Activated CD4-positive, alpha-beta memory T cell treated with anti-CD3 and anti-CD28 coated beads, Interleukin-2, amount 10 ng/mL, durations not matched to agents 7 days and 5 days (primary cell): ENCODE measurements around the gene TSHZ3. TPM values are rescaled to one million over a fixed set of nuclear protein-coding genes. Genes with fewer than 3 reads are reported as not detected.

Source experiments
- CTCF ChIA-PET: fragments of 350-600 bp; sonication (Branson Sonifier 250); formaldehyde crosslinking; loops from one replicate; lab custom pipeline; 2021; ENCODE audit warnings: antibody characterized with exemption, inconsistent platforms; lab: Charles Lee
- POLR2A ChIA-PET: fragments of 350-600 bp; sonication (Branson Sonifier 250); formaldehyde crosslinking; loops from one replicate; lab custom pipeline; 2021; ENCODE audit warnings: antibody characterized with exemption; lab: Charles Lee
- DNase-seq: peaks from one replicate; pipeline ENCODE4 v3.0.0-alpha.2; 2020
- H3K27ac Mint-ChIP-seq: one replicate; pipeline ENCODE4 v1.8.0; 2021; ENCODE audit warnings: mild to moderate bottlenecking, mixed read lengths
- H3K27me3 Mint-ChIP-seq: one replicate; pipeline ENCODE4 v1.8.0; 2021; ENCODE audit warnings: mixed read lengths
- H3K36me3 Mint-ChIP-seq: one replicate; pipeline ENCODE4 v1.8.0; 2021; ENCODE audit warnings: low read depth, mixed read lengths
- H3K4me1 Mint-ChIP-seq: one replicate; pipeline ENCODE4 v1.8.0; 2021; ENCODE audit warnings: mixed read lengths
- H3K4me3 Mint-ChIP-seq: one replicate; pipeline ENCODE4 v1.8.0; 2021; ENCODE audit warnings: mild to moderate bottlenecking, mixed read lengths
- H3K9me3 Mint-ChIP-seq: one replicate; pipeline ENCODE4 v1.8.0; 2021; ENCODE audit warnings: mixed read lengths
- total RNA-seq, 2 experiments: library from RNA; stranded (reverse); gene quantifications; one replicate each; pipeline ENCODE4 v1.2.3, GENCODE V29; 2021

The TSHZ3 gene
- total RNA-seq, 2 experiments from 2014 or later: 3.0 to 4.2 TPM

GRCh38 chr19:31340042-31341025 lies 8.9 kb downstream of the TSHZ3 start:
- peak; percentile 24 for DNase-seq
- H3K36me3 Mint-ChIP-seq: no peaks in the 10 kb centered on the region
- peak overlapping the region; percentile 44 for H3K4me3 Mint-ChIP-seq
- H3K27me3 Mint-ChIP-seq: peaks cover 45% of the 10 kb centered on the region
- H3K9me3 Mint-ChIP-seq: no peaks in the 10 kb centered on the region
- H3K4me1 Mint-ChIP-seq: peaks cover 31% of the 10 kb centered on the region
- peak overlapping the region; percentile 24 for H3K27ac Mint-ChIP-seq
- ChIA-PET POLR2A (interaction anchor here (0.7 to 1.3 kb wide), 2 partner anchors 11 to 126 kb away, joined by 3 read pairs; no protein-coding TSS in a partner anchor), CTCF (interaction anchor here (0.6 to 1.3 kb wide), 4 partner anchors 25 to 657 kb away, joined by 3 read pairs; no protein-coding TSS in a partner anchor)

GRCh38 chr19:31339411-31339810 lies 9.8 kb downstream of the TSHZ3 start:
- no peaks in the 10 kb centered on the region for H3K9me3 Mint-ChIP-seq
- POLR2A ChIA-PET: interaction anchor here (0.7 to 1.3 kb wide), 2 partner anchors 12 to 125 kb away, joined by 3 read pairs; no protein-coding TSS in a partner anchor
- H3K27ac Mint-ChIP-seq: no peak overlapping the region
- peaks cover 31% of the 10 kb centered on the region for H3K4me1 Mint-ChIP-seq
- H3K36me3 Mint-ChIP-seq: no peaks in the 10 kb centered on the region
- no peak for DNase-seq
- H3K27me3 Mint-ChIP-seq: peaks cover 40% of the 10 kb centered on the region
- CTCF ChIA-PET: interaction anchor here (0.9 to 1.3 kb wide), 2 partner anchors 26 to 656 kb away, joined by 3 read pairs; no protein-coding TSS in a partner anchor
- peak overlapping the region; percentile 25 for H3K4me3 Mint-ChIP-seq

- Mint-ChIP-seq H3K27ac (no peak overlapping the region), H3K36me3 (no peaks in the 10 kb centered on the region), H3K4me3 (no peak overlapping the region), H3K4me1 (peaks cover 31% of the 10 kb centered on the region), H3K27me3 (peaks cover 40% of the 10 kb centered on the region), H3K9me3 (no peaks in the 10 kb centered on the region)
- no peak for DNase-seq
- ChIA-PET POLR2A (no interaction called here), CTCF (interaction anchor here (0.6 to 1.0 kb wide), 3 partner anchors 9 to 1294 kb away, joined by 3 to 5 read pairs (median 4); no protein-coding TSS in a partner anchor)
Observed at GRCh38 chr19:31338069-31338776, 11.0 kb downstream of the TSHZ3 start.

GRCh38 chr19:31337008-31337914 lies 12.0 kb downstream of the TSHZ3 start:
- Mint-ChIP-seq H3K27me3 (peaks cover 33% of the 10 kb centered on the region), H3K27ac (no peak overlapping the region), H3K4me3 (no peak overlapping the region), H3K9me3 (no peaks in the 10 kb centered on the region), H3K36me3 (no peaks in the 10 kb centered on the region), H3K4me1 (peaks cover 31% of the 10 kb centered on the region)
- ChIA-PET POLR2A (no interaction called here), CTCF (interaction anchor here (1.0 kb wide), 1 partner anchor 10 kb away, joined by 5 read pairs; no protein-coding TSS in a partner anchor)
- no peak for DNase-seq

GRCh38 chr19:31335716-31336115 lies 13.5 kb downstream of the TSHZ3 start:
- peaks cover 28% of the 10 kb centered on the region for H3K27me3 Mint-ChIP-seq
- no peaks in the 10 kb centered on the region for H3K9me3 Mint-ChIP-seq
- no peak overlapping the region for H3K27ac Mint-ChIP-seq
- POLR2A ChIA-PET: no interaction called here
- no peak for DNase-seq
- no peaks in the 10 kb centered on the region for H3K36me3 Mint-ChIP-seq
- CTCF ChIA-PET: no interaction called here
- peaks cover 22% of the 10 kb centered on the region for H3K4me1 Mint-ChIP-seq
- H3K4me3 Mint-ChIP-seq: no peak overlapping the region

- POLR2A ChIA-PET: no interaction called here
- Mint-ChIP-seq H3K4me3 (no peak overlapping the region), H3K9me3 (no peaks in the 10 kb centered on the region), H3K27me3 (peaks cover 28% of the 10 kb centered on the region), H3K27ac (no peak overlapping the region), H3K4me1 (peaks cover 15% of the 10 kb centered on the region), H3K36me3 (no peaks in the 10 kb centered on the region)
- no peak for DNase-seq
- CTCF ChIA-PET: no interaction called here
Observed at GRCh38 chr19:31334849-31335624, 14.2 kb downstream of the TSHZ3 start.

GRCh38 chr19:31334101-31334848 lies 15.0 kb downstream of the TSHZ3 start:
- ChIA-PET POLR2A (no interaction called here), CTCF (no interaction called here)
- no peak overlapping the region for H3K4me3 Mint-ChIP-seq
- H3K36me3 Mint-ChIP-seq: no peaks in the 10 kb centered on the region
- no peak for DNase-seq
- peaks cover 24% of the 10 kb centered on the region for H3K27me3 Mint-ChIP-seq
- H3K27ac Mint-ChIP-seq: no peak overlapping the region
- H3K9me3 Mint-ChIP-seq: no peaks in the 10 kb centered on the region
- H3K4me1 Mint-ChIP-seq: peaks cover 8% of the 10 kb centered on the region

- CTCF ChIA-PET: no interaction called here
Observed at GRCh38 chr19:31332096-31332495, 17.1 kb downstream of the TSHZ3 start.

GRCh38 chr19:31331536-31331935 lies 17.7 kb downstream of the TSHZ3 start:
- Mint-ChIP-seq H3K36me3 (no peaks in the 10 kb centered on the region), H3K9me3 (no peaks in the 10 kb centered on the region), H3K27ac (no peak overlapping the region), H3K4me3 (no peak overlapping the region), H3K4me1 (no peaks in the 10 kb centered on the region), H3K27me3 (peaks cover 11% of the 10 kb centered on the region)
- DNase-seq: no peak
- CTCF ChIA-PET: no interaction called here
- POLR2A ChIA-PET: no interaction called here

More at GRCh38 chr19:31332096-31332495, 17.1 kb downstream of the TSHZ3 start:
- DNase-seq: no peak
- POLR2A ChIA-PET: no interaction called here
- peaks cover 13% of the 10 kb centered on the region for H3K27me3 Mint-ChIP-seq
- H3K4me1 Mint-ChIP-seq: no peaks in the 10 kb centered on the region
- H3K36me3 Mint-ChIP-seq: no peaks in the 10 kb centered on the region
- no peaks in the 10 kb centered on the region for H3K9me3 Mint-ChIP-seq
- H3K27ac Mint-ChIP-seq: no peak overlapping the region
- H3K4me3 Mint-ChIP-seq: no peak overlapping the region

- DNase-seq: no peak
- H3K36me3 Mint-ChIP-seq: no peaks in the 10 kb centered on the region
- ChIA-PET CTCF (no interaction called here), POLR2A (no interaction called here)
- no peaks in the 10 kb centered on the region for H3K9me3 Mint-ChIP-seq
- H3K27ac Mint-ChIP-seq: no peak overlapping the region
- H3K4me3 Mint-ChIP-seq: no peak overlapping the region
- peaks cover 7% of the 10 kb centered on the region for H3K27me3 Mint-ChIP-seq
- H3K4me1 Mint-ChIP-seq: no peaks in the 10 kb centered on the region
Observed at GRCh38 chr19:31330761-31331160, 18.5 kb downstream of the TSHZ3 start.

GRCh38 chr19:31330237-31330636 lies 19.0 kb downstream of the TSHZ3 start:
- Mint-ChIP-seq H3K36me3 (no peaks in the 10 kb centered on the region), H3K27ac (no peak overlapping the region), H3K27me3 (peaks cover 2% of the 10 kb centered on the region), H3K9me3 (no peaks in the 10 kb centered on the region), H3K4me1 (no peaks in the 10 kb centered on the region), H3K4me3 (no peak overlapping the region)
- ChIA-PET POLR2A (no interaction called here), CTCF (no interaction called here)
- no peak for DNase-seq
